Subcutaneous abdominal adipose tissue (tissue), 5 donors: ENCODE data around the gene ASMTL.
"Not testable (repeated sequence)": the region's sequence is repeated elsewhere in the genome, so short reads cannot be mapped to it uniquely, and the experiment has no call there.

Experiments used
- H3K27ac ChIP-seq: one replicate; pipeline ENCODE4 v1.7.0; 2013; ENCODE audit warnings: low read depth, mild to moderate bottlenecking, inconsistent platforms, low read length, moderate library complexity
- H3K27me3 ChIP-seq, 5 donors: one replicate each; pipeline ENCODE4 v1.7.0; 2013; ENCODE audit warnings: low read length in 5 of 5, inconsistent platforms in 1 of 5; ENCODE audit not compliant: control insufficient read depth in 5 of 5, insufficient read depth in 4 of 5
- H3K36me3 ChIP-seq, 5 donors: one replicate each; pipeline ENCODE4 v1.7.0; 2013; ENCODE audit warnings: low read length in 5 of 5; ENCODE audit not compliant: control insufficient read depth in 5 of 5, insufficient read depth in 5 of 5
- H3K4me1 ChIP-seq, 5 donors: one replicate each; pipeline ENCODE4 v1.7.0; 2013; ENCODE audit warnings: low read length in 5 of 5, mild to moderate bottlenecking in 3 of 5, moderate library complexity in 1 of 5; ENCODE audit not compliant: control insufficient read depth in 5 of 5, insufficient read depth in 5 of 5
- H3K4me3 ChIP-seq, 5 donors: one replicate each; pipeline ENCODE4 v1.7.0; 2013; ENCODE audit warnings: low read length in 5 of 5, low read depth in 1 of 5
- H3K9ac ChIP-seq, 5 donors: one replicate each; pipeline ENCODE4 v1.7.0; 2013; ENCODE audit warnings: low read length in 5 of 5, mild to moderate bottlenecking in 4 of 5, moderate library complexity in 3 of 5
- H3K9me3 ChIP-seq, 5 donors: one replicate each; pipeline ENCODE4 v1.7.0; 2013; ENCODE audit warnings: low read length in 5 of 5; ENCODE audit not compliant: control insufficient read depth in 5 of 5
- donor health status: healthy.
- donor health status: healthy.
- donor health status: healthy.
- donor health status: healthy.
- donor health status: healthy.

The ASMTL gene

DNA sequence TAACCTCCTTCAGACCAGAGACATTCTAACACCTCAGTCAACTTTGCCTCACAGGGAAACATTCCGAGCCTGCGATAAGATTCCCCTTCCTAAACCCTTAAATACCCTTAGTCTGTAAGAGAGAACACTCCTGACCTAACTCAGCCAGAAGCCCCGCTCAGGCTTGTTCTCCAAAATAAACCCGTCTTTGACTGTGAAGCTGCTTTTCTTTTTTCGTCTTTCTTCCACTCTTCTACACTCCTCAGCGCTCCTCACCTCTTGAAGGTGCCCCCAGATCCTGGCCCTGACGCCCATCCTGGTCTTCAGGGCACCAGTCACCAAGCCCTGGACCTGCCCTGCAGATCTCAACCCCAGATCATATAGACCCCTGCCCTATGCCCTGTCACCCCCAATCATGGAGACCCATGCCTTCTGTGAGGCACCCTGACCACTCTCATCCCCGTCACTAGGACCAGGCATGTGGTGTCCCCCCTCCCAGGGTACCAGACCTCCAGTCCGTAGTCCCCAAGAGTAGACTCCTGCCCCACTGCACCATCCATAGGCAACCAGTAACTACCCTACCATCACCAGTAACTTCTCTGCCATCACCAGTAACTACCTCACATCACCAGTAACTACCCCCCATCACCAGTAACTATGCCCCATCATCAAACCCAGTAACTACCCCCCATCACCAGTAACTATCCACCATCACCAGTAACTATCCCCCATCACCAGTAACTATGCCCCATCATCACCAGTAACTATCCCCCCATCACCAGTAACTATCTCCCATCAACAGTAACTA is 3.5 kb downstream of the ASMTL start:
- no peak overlapping the region for H3K9ac ChIP-seq
- peaks cover 0 to 21% (median 17%) of the 10 kb centered on the region in 5 donors for H3K4me1 ChIP-seq
- H3K4me3 ChIP-seq = no peak overlapping the region
- no peak overlapping the region for H3K27ac ChIP-seq
- H3K27me3 ChIP-seq = no peaks in the 10 kb centered on the region
- H3K9me3 ChIP-seq = peaks cover 0 to 5% (median 0%) of the 10 kb centered on the region in 5 donors
- peaks cover 0 to 4% (median 0%) of the 10 kb centered on the region in 5 donors for H3K36me3 ChIP-seq

DNA sequence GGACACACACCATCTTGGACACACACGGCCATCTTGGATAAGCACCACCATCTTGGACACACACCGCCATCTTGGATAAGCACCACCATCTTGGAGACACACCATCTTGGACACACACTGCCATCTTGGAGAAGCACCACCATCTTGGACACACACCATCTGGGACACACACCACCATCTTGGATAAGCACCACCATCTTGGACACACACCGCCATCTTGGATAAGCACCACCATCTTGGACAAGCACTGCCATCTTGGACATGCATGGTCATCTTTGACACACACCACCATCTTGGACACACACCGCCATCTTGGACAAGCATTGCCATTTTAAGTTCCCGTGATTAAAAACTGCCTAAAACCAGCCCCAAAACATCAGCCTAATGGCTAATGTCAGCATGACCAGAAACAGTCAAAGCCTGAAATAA is 4.1 kb downstream of the ASMTL start:
- not testable (repeated sequence) for H3K9ac ChIP-seq, H3K4me3 ChIP-seq, H3K36me3 ChIP-seq, H3K9me3 ChIP-seq, H3K27ac ChIP-seq, H3K27me3 ChIP-seq
- peaks cover 0 to 18% (median 14%) of the 10 kb centered on the region in 5 donors for H3K4me1 ChIP-seq

DNA sequence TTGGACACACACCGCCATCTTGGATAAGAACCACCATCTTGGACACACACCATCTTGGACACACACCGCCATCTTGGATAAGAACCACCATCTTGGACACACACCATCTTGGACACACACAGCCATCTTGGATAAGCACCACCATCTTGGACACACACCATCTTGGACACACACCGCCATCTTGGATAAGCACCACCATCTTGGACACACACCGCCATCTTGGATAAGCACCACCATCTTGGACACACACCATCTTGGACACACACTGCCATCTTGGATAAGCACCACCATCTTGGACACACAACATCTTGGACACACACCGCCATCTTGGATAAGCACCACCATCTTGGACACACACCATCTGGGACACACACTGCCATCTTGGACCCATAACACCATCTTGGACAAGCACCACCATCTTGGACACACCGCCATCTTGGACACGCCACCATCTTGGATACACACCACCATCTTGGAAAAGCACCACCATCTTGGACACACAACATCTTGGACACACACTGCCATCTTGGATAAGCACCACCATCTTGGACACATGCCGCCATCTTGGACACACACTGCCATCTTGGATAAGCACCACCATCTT is 4.6 kb downstream of the ASMTL start:
- not testable (repeated sequence) for H3K9ac ChIP-seq, H3K4me3 ChIP-seq, H3K36me3 ChIP-seq, H3K27ac ChIP-seq, H3K27me3 ChIP-seq
- Histone ChIP-seq H3K9me3 (peaks cover 0 to 12% (median 0%) of the 10 kb centered on the region in 5 donors), H3K4me1 (peaks cover 0 to 18% (median 14%) of the 10 kb centered on the region in 5 donors)

DNA sequence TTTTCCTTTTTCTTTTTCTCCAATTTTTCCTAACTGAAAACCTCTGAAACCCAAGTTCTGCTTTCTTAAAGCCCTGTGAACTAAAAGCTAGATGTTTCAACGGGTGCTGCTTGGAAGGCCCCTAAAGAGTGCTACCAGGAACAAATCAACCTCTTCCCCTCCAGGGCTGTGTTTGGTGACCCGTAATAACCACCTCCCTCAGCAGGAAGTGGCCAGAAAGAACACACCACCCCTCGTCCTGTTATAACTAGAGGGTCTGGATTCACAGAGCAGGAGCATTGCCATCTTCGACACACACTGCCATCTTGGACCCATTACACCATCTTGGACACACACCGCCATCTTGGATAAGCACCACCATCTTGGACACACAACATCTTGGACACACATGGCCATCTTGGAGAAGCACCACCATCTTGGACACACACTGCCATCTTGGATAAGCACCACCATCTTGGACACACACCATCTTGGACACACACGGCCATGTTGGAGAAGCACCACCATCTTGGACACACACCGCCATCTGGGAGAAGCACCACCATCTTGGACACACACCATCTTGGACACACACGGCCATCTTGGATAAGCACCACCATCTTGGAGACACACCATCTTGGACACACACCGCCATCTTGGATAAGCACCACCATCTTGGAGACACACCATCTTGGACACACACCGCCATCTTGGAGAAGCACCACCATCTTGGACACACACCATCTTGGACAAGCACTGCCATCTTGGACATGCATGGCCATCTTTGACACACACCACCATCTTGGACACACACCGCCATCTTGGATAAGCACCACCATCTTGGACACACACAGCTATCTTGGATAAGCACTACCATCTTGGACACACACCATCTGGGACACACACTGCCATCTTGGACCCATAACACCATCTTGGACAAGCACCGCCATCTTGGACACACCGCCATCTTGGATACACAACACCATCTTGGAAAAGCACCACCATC is 5.4 kb downstream of the ASMTL start:
- not testable (repeated sequence) for H3K36me3 ChIP-seq, H3K27ac ChIP-seq, H3K4me3 ChIP-seq, H3K9ac ChIP-seq, H3K27me3 ChIP-seq
- Histone ChIP-seq H3K9me3 (peaks cover 0 to 15% (median 0%) of the 10 kb centered on the region in 5 donors), H3K4me1 (peaks cover 0 to 16% (median 12%) of the 10 kb centered on the region in 5 donors)

DNA sequence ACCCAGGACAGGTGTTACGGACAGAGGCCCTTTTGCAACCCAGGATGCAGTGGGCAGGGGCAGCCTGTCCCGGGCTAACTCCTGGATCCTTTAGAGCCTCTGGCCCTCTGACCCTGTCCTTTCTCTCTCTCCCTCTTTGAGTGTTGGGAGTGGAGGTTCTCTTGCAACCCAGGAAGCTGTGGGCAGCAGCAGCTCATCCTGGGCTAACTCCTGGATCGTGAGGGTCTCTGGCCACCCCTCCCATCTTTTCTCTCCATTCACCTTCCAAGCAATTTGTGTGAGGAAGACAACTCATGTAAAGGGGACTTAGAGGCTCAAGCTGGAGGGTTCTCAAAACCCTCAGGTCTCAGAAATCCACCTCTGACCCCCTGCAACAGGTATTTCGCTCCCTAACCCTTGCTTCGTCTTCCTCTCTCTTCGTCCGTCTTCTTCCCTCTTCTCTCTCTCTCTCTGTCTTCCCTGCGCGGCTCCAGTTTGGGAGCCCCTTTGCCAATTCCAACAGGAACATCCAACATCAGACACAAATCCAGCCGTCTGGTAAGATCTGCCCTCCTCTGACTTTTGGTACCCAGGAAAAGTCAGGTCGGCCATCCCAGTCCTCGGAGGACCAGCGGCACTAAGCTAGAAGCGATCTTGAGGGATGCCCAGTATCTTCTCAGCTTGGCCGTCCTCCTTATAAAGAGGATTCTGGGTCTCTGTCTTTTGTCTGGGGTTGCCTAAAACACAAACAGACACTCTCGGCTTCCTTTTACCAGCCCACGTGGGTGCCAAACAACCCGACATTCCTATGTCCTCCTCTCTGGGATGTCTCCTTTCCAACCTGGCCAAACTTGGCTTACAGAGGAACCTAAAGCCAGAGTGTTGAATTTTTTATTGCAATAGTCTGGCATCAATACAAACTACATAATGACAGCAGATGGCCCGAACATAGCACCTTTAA is 7.9 kb downstream of the ASMTL start:
- H3K36me3 ChIP-seq = peaks cover 0 to 8% (median 0%) of the 10 kb centered on the region in 5 donors
- no peaks in the 10 kb centered on the region for H3K27me3 ChIP-seq
- H3K27ac ChIP-seq = no peak overlapping the region
- no peak overlapping the region for H3K4me3 ChIP-seq
- H3K9ac ChIP-seq = no peak overlapping the region
- H3K4me1 ChIP-seq = no peaks in the 10 kb centered on the region
- peaks cover 0 to 15% (median 0%) of the 10 kb centered on the region in 5 donors for H3K9me3 ChIP-seq

DNA sequence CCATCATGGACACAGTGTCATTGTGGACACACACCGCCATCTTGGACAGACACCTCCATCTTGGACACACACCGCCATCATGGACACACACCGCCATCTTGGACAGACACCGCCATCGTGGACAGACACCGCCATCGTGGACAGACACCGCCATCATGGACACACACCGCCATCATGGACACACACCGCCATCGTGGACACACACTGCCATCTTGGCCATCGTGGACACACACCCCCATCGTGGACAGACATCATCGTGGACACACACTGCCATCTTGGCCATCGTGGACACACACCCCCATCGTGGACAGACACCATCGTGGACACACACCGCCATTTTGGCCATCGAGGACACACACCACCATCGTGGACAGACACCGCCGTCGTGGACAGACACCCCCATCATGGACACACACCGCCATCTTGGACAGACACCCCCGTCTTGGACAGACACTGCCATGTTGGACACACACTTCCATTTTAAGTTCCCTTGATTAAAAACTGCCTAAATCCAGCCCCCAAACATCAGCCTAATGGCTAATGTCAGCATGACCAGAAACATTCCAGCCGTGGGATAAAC is 9.1 kb downstream of the ASMTL start:
- Histone ChIP-seq H3K4me3 (no peak overlapping the region), H3K4me1 (no peaks in the 10 kb centered on the region), H3K36me3 (peaks cover 0 to 15% (median 6%) of the 10 kb centered on the region in 5 donors), H3K27ac (no peak overlapping the region), H3K9me3 (peaks cover 0 to 14% (median 0%) of the 10 kb centered on the region in 5 donors), H3K27me3 (no peaks in the 10 kb centered on the region), H3K9ac (no peak overlapping the region)

DNA sequence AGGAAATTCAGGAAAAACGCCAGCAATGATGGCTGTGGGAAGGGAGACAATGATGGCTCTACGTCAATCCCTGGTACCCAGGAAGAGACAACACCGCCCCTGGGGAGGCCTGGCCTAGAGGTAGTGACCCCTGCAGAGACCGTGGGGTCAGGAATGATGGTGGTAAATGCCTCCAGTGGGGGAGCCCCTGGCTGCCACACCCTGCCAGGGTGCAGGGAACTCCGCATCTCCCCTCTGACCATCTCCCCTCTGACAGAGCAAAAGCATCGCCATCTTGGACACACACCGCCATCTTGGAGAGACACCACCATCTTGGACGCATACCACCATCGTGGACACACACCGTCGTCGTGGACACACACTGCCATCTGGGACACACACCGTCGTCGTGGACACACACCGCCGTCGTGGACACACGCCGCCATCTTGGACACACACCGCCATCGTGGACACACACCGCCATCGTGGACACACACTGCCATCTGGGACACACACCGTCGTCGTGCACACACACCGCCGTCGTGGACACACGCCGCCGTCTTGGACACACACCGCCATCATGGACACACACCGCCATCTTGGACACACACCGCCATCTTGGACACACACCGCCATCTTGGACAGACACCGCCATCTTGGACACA is 9.9 kb downstream of the ASMTL start:
- Histone ChIP-seq H3K36me3 (peaks cover 0 to 20% (median 10%) of the 10 kb centered on the region in 5 donors), H3K9me3 (peaks cover 0 to 10% (median 0%) of the 10 kb centered on the region in 5 donors), H3K9ac (no peak overlapping the region), H3K27ac (no peak overlapping the region), H3K4me3 (no peak overlapping the region), H3K27me3 (no peaks in the 10 kb centered on the region), H3K4me1 (no peaks in the 10 kb centered on the region)

DNA sequence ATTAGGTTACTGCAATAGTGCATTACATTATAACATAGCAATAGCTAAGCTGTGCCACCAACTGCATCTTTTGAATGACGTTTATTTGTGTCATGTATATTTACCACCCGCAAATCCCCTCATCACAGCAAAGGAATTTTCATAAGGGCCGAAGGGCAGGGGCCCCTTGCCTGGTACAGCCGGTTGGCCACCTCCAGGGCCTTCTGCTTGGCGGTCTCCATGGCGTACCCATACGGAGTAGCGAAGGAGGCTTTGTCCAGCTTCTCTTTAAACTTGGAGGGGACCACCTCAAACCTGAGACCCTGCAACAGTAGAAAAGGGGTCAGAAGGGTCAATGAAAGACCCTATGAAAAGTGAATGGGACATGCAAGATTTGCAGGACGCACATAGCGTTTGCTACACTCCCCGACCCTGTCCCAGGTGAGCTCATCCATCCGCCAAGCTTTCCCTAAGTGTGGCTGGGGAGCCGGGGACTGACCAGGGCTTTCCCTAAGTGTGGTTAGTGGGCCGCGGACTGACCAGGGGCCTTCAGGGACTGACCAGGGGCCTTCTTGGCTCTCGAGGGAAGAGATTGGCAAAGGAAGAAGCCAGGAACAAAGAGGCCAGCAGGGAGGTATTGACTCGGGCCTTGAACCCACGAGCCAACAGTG is 10.6 kb downstream of the ASMTL start:
- Histone ChIP-seq H3K4me1 (no peaks in the 10 kb centered on the region), H3K9ac (no peak overlapping the region), H3K36me3 (peaks cover 0 to 22% (median 14%) of the 10 kb centered on the region in 5 donors), H3K27me3 (no peaks in the 10 kb centered on the region), H3K4me3 (no peak overlapping the region), H3K9me3 (peaks cover 0 to 10% (median 0%) of the 10 kb centered on the region in 5 donors), H3K27ac (no peak overlapping the region)
